ENCODE data around the gene REL. TPM values are rescaled to one million over a fixed set of nuclear protein-coding genes. Genes with fewer than 3 reads are reported as not detected.

Gene REL
- polyA plus RNA-seq, 3 donors, result 6.1 to 10.1 (median 8.5) TPM

DNA sequence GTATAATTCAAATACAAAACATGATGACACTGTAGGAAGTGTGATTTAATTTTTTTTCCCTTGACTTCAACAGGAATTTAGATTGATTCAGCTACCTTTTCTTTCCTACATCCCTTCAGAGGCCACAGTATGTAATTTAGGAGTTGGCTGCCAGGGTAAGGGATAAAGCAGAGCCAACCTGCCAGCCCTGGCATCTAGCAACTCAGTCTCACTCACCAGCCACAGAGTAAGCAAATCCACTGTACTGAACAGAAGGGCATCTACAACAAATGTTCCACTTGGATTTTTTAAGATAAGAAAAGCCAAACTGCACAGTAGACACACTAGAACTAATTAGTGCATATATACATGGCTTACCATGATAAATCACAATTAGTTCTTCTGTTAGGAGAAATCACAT lies 81.8 kb downstream of the REL start:
- no peak for DNase-seq

DNA sequence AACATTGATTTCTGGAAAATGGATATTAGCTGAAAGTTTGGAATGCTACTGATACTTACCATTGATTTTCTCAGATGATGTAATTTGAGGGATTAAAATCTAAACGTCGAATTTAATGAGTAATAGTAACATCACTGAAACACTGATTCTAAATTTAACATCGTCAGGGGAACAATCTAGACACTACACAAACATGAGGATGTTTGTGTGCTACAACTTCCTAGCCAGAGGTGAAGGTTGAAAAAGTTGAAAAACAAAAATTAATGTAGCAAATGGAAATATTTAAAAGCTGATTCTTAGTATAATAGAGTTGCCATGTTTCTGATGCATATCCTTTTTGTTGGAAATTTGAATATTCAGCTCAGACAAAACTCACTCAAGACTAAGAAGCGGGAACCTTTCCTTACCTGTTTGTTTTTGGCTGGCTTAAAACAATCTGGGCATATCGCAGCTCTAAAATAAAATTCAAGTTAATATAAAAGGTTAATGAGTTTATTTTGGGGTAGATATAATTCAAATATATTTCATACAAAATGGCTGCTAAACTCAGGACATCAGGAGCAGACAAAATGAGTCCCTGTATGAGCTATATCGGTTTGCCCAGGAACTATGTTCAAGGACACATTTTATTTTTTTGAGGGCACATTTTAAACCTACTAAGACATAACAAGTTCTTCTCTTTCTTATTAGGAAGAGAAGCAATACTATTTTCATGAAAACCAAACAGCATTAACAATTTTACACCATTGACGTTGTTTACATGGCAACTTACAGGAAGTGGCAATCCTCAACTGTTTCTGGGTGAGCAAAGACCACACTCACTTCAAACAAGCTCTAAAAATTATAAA lies 83.5 kb downstream of the REL start:
- DNase-seq, result no peak

DNA sequence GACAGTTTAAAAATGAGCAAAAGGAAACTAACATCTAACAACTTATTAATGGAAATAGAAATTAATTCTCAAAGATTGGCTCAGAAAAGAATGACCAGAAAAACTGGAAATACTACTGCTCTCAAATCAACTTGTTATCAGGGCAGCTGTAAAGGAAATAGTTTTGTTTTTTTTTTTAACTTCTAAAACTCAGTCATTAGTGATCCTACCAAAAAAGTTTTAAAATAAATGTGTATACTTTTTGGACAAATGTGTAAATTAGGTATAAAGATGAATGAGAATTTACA lies 84.1 kb downstream of the REL start:
- DNase-seq, result no peak

DNA sequence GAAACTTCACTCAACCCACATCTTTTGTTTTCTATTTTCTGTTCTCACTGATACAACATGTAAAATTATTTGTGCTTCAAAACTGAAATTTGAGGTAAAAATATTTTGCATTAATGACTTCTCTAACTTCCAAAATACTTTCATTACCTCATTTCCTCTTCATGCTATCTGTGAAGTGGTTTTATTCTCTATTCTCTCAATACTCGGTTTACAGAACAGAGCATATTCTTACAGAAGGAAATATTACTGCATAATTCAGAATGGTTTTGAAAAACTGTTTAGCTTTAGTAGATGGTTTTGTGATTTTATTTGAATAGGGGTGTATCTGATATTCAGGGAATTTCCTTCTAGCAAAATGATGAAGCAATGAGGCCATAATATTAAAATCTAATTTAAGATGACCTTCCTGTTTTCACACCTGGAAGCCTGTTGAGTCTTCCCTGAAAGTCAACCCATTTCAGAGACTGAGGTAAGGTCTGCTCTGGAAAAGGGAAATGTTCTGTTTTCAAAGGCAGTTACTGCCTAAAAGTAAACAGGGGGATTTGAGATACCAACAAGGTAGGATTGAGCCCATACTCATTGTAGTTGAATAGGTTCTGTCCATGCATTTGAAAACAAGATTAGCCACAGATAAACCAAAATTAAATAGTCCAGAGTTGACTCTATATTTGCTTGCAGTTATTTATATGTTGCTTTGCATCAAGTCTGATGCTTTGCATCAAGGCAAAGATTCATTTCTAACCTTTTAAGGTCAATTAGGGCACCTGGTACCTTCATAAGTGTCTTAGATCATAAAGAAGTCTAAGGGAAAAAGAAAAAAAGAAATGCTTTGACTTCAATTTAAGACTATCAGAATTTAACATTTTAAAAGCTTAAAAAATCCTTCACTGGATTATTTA lies 85.4 kb downstream of the REL start:
- DNase-seq, result no peak

DNA sequence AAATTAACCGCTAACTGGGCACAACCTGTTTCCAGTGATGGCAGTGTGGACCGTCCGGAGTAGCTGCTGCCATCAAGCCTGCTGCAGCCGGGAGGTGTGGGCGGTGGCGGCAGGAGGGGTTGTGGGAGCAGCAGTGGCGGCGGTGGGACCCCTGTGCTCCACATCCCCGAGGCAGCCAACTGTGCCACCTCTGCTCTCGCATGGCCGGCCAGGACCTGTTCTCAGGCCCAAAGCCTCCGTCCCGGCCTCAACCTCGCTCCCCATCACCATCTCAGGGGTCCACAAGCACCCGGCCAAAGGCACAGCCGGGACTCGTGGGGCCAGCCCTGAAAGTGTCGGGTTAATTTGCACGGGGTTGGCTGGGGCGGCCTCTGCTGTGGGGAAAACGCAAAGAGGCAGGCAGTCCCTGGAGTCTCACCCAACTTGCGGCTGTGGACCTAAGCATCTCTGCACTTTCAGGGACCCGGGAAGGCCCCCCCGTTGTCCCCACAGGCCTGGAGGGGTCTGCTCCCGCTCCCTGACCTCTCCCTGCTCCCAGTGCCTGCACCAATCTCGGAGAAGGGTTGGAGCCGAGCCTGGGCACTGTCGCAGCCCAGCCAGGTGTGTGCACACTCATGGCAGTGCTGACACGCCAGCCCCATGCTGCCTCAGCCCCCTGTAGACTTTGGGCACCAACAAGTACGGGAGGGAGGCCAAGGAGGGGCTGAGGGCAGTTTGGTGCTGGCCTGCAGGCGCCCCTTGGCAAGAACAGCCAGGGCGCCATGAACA lies 91.7 kb downstream of the REL start:
- no peak for DNase-seq

DNA sequence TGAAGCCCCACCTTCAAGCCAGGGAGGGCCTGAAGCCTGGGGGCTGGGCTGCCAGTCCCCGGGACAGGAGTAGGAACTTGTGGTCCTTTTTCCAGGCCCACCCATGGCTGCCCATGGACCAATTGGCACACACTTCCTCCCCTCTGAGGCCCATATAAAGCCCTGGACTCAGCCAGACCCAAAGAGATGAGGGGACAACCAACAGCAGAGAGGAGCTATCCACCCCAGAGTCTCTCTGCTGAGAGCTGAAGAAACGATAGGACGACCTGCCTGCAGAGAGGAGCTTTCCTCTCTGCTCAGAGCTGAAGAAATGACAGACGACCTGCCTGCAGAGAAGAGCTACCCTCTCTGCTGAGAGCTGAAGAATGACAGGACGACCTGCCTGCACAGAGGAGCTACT lies 92.3 kb downstream of the REL start:
- no peak for DNase-seq

DNA sequence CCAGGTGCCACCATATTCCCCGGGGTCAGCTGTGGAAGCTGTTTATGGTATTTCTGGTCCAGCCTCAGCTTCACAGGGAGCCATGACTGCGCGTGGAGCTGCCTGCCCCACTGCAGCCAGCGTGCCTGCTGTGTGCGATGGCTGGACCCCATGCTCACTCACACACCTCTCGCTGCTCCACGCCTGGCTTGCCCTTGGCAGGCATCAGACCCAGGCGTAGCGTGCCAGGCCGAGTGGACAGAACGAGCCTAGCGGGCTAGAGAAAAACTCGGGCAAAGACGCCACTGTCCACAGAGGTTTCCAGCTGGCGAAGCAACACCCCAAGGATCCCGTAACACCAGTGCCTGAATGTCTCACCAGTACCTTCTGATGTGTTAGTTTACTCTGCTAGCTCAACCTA lies 93.3 kb downstream of the REL start:
- DNase-seq, result no peak

Other genes starting within 250 kb of the REL start
- 10 to 100 TPM; 19.6 to 23.2 (median 23.0) TPM for gene PAPOLG, start 125.3 kb upstream of the REL start, polyA plus RNA-seq (ENCODE audit: insufficient read length in 3 of 3)
- 10 to 100 TPM; 26.6 to 30.8 (median 29.9) TPM for gene PEX13, start 136.1 kb downstream of the REL start, polyA plus RNA-seq (ENCODE audit: insufficient read length in 3 of 3)
- 10 to 100 TPM in 2 of 3 donors, 1 to 10 TPM in 1; 7.8 to 11.8 (median 11.4) TPM for gene PUS10, start 136.7 kb downstream of the REL start, polyA plus RNA-seq (ENCODE audit: insufficient read length in 3 of 3)
- gene SANBR, start 184.3 kb downstream of the REL start, polyA plus RNA-seq (ENCODE audit: insufficient read length in 3 of 3), result 10 to 100 TPM; 10.5 to 23.8 (median 22.7) TPM

All from renal pelvis (tissue), 4 donors.